Calu3 (cell line): ENCODE measurements around the gene FHIT. TPM values are rescaled to one million over a fixed set of nuclear protein-coding genes. Genes with fewer than 3 reads are reported as not detected.

Source experiments
- BruUV-seq: library from RNA; stranded (reverse); fragments of 400-500 nt; replicated peaks from 2 replicates; lab custom pipeline; 2021; lab: Mats Ljungman, UMichigan
- CTCF ChIA-PET: fragments of 300-600 bp; sonication (Branson Sonifier 250); formaldehyde crosslinking; loops from one replicate; lab custom pipeline; 2022; ENCODE audit warnings: antibody characterized with exemption; lab: Charles Lee
- DNase-seq: peaks from one replicate; pipeline ENCODE4 v3.0.0; 2022
- H3K27ac Mint-ChIP-seq: one replicate; pipeline ENCODE4 v1.8.0; 2022; ENCODE audit warnings: mixed read lengths; ENCODE audit not compliant: unreplicated experiment
- H3K27me3 Mint-ChIP-seq: one replicate; pipeline ENCODE4 v1.8.0; 2022; ENCODE audit warnings: mixed read lengths; ENCODE audit not compliant: unreplicated experiment
- H3K36me3 Mint-ChIP-seq: one replicate; pipeline ENCODE4 v1.8.0; 2022; ENCODE audit warnings: mild to moderate bottlenecking, moderate library complexity, mixed read lengths; ENCODE audit not compliant: insufficient read depth, unreplicated experiment
- H3K4me1 Mint-ChIP-seq: one replicate; pipeline ENCODE4 v1.8.0; 2022; ENCODE audit warnings: mild to moderate bottlenecking, low read depth, mixed read lengths; ENCODE audit not compliant: unreplicated experiment
- H3K4me3 Mint-ChIP-seq: one replicate; pipeline ENCODE4 v1.8.0; 2022; ENCODE audit warnings: mild to moderate bottlenecking, low read depth, moderate library complexity, mixed read lengths; ENCODE audit not compliant: unreplicated experiment
- H3K9me3 Mint-ChIP-seq: one replicate; pipeline ENCODE4 v1.8.0; 2022; ENCODE audit warnings: low read depth, mixed read lengths; ENCODE audit not compliant: unreplicated experiment
- intact Hi-C: fragments of 100-400 bp; cut with micrococcal nuclease; formaldehyde crosslinking; loops from one replicate; pipeline ENCODE4 v1.10.0; 2022; ENCODE audit not compliant: unreplicated experiment
- total RNA-seq: library from RNA; stranded (reverse); gene quantifications from 2 replicates; pipeline ENCODE4 v1.2.3, GENCODE V29; 2022
- TF ChIP-seq, protein P1 (sequence below): fragments of 200-600 bp; IDR thresholded peaks from one replicate; pipeline ENCODE4 v1.8.0; 2022; ENCODE audit warnings: antibody characterized with exemption; ENCODE audit not compliant: unreplicated experiment

FHIT gene
- total RNA-seq, 1 experiment from 2014 or later: 6.2 TPM

DNA sequence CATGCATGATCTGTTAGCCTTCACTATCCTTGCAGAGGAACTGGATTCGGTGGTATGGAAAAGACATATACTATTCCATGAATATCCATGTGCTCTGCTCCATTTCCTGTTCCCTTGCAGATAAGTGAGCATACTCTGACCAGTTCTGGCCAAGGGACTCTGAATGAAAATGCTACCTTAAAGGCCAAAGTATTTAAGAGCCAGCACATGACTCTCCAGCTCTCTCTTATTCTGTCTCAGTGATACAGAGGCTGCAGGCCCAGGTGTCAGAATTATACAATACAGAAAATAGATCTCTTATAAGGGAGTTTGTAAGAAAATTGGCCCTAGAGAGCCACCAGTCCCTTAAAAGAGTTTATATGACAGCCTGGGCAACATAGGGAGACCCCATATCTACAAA lies 1421.7 kb downstream of the FHIT start:
- BruUV-seq: no TSS peak
- peaks cover 9% of the 10 kb centered on the region for H3K9me3 Mint-ChIP-seq
- CTCF ChIA-PET: no interaction called here

DNA sequence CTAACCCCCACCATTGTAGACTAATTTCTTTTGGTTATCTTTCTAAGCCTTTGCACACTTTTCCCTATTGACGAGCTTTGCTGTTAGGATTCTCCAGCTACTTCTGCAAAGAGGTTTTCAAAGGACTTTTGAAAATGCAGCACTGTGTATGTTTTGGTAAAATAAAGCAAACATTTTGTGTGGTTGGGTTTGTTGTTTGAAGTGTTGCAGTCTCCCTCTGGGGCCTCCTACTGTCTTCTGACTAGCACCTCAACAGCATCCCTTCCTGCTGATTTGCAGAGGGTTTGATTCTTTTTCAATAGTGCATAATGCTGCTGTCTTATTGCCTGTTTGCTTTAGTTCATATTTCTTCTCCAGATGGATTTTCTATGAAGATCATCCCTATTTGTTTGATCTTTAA lies 1426.4 kb downstream of the FHIT start:
- no TSS peak for BruUV-seq

More for the DNA sequence above, 1421.7 kb downstream of the FHIT start:
- Mint-ChIP-seq H3K27ac (no peak overlapping the region), H3K36me3 (no peaks in the 10 kb centered on the region), H3K4me3 (no peak overlapping the region), H3K4me1 (no peaks in the 10 kb centered on the region), H3K27me3 (no peaks in the 10 kb centered on the region)
- TF ChIP-seq, protein P1, sequence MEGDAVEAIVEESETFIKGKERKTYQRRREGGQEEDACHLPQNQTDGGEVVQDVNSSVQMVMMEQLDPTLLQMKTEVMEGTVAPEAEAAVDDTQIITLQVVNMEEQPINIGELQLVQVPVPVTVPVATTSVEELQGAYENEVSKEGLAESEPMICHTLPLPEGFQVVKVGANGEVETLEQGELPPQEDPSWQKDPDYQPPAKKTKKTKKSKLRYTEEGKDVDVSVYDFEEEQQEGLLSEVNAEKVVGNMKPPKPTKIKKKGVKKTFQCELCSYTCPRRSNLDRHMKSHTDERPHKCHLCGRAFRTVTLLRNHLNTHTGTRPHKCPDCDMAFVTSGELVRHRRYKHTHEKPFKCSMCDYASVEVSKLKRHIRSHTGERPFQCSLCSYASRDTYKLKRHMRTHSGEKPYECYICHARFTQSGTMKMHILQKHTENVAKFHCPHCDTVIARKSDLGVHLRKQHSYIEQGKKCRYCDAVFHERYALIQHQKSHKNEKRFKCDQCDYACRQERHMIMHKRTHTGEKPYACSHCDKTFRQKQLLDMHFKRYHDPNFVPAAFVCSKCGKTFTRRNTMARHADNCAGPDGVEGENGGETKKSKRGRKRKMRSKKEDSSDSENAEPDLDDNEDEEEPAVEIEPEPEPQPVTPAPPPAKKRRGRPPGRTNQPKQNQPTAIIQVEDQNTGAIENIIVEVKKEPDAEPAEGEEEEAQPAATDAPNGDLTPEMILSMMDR: no peak
- intact Hi-C loops: no loop called here
- DNase-seq: no peak

DNA sequence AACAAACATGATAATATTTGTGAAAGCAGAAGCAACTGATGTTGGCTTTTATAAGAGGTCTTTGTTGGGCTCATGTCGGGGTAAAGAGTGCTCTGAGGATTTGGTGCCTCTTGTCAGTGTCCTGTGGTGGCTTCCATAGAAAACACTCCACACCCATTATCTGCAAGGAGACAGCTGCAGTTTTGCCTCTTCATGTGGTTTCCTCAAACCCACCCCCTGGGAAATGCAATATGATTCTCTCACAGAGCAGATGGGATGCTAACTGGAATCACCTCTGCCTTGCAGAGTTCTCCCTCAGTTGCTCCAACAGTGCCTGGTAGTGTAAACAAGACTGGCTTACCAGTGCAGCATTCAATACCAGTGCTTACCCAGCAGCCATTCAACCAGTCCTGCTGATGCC lies 1430.0 kb downstream of the FHIT start:
- no peak overlapping the region for H3K4me3 Mint-ChIP-seq
- TF ChIP-seq, protein P1: no peak
- no peak overlapping the region for H3K27ac Mint-ChIP-seq
- intact Hi-C loops: no loop called here
- H3K4me1 Mint-ChIP-seq: peaks cover 8% of the 10 kb centered on the region
- DNase-seq: no peak
- CTCF ChIA-PET: no interaction called here
- H3K36me3 Mint-ChIP-seq: no peaks in the 10 kb centered on the region
- H3K9me3 Mint-ChIP-seq: peaks cover 8% of the 10 kb centered on the region
- no TSS peak for BruUV-seq
- H3K27me3 Mint-ChIP-seq: no peaks in the 10 kb centered on the region

More for the DNA sequence above, 1426.4 kb downstream of the FHIT start:
- no peak overlapping the region for H3K4me3 Mint-ChIP-seq
- H3K4me1 Mint-ChIP-seq: no peaks in the 10 kb centered on the region
- no peak overlapping the region for H3K27ac Mint-ChIP-seq
- CTCF ChIA-PET: no interaction called here
- H3K27me3 Mint-ChIP-seq: no peaks in the 10 kb centered on the region
- H3K9me3 Mint-ChIP-seq: peaks cover 8% of the 10 kb centered on the region
- no peak for DNase-seq
- TF ChIP-seq, protein P1: no peak
- intact Hi-C loops: no loop called here
- no peaks in the 10 kb centered on the region for H3K36me3 Mint-ChIP-seq

DNA sequence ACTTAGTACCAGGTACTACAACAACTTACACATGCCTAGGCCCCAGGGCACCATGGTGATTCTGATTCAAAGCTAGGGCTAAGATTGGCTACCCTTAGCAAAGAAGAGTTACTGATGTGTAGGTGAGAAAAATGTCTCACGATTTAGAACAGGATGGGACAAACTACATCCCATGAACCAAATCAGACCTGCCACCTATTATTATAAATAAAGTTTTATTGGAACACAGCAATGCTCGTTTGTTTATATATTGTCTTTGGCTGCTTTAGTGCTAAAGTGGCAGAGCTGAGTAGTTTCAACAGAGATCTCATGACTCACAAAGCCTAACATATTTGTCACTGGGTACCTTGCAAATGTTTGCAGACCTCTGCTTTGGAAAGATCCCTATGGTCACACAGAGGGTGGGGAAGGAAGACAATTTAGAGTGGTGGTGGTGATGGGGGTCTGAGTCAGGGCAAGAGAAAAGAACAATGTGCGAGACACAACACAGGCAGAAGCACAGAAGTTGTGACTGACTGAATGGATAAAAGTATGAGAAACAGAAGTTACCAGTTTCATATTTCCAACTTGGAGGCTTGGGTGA lies 1430.8 kb downstream of the FHIT start:
- H3K9me3 Mint-ChIP-seq: peaks cover 8% of the 10 kb centered on the region
- H3K27me3 Mint-ChIP-seq: no peaks in the 10 kb centered on the region
- DNase-seq: no peak
- no peak overlapping the region for H3K27ac Mint-ChIP-seq
- CTCF ChIA-PET: no interaction called here
- TF ChIP-seq, protein P1: no peak
- H3K4me3 Mint-ChIP-seq: no peak overlapping the region
- no TSS peak for BruUV-seq
- intact Hi-C loops: no loop called here
- peaks cover 8% of the 10 kb centered on the region for H3K4me1 Mint-ChIP-seq
- H3K36me3 Mint-ChIP-seq: no peaks in the 10 kb centered on the region
